IMR-90 (cell line): ENCODE data around the gene KIF18B. TPM values are rescaled to one million over a fixed set of nuclear protein-coding genes. Genes with fewer than 3 reads are reported as not detected.

ENCODE experiments used
- ATAC-seq: fragments of 200-7000 bp; cut with Tn5 transposase; 2 replicates; pipeline ENCODE4 v1.9.1; 2020; ENCODE audit warnings: low read depth, mild to moderate bottlenecking, moderate library complexity
- BruUV-seq: library from RNA; stranded (reverse); fragments of 400-500 nt; replicated peaks from 2 replicates; lab custom pipeline; 2021; lab: Mats Ljungman, UMichigan
- CTCF ChIA-PET: fragments of 300-600 bp; formaldehyde crosslinking; extraction: SDS; loops from one replicate; lab custom pipeline; 2021; ENCODE audit warnings: antibody characterized with exemption; lab: Yijun Ruan, JAX
- POLR2A ChIA-PET: fragments of 300-600 bp; sonication (Branson Sonifier 250); formaldehyde crosslinking; loops from one replicate; lab custom pipeline; 2022; ENCODE audit warnings: antibody characterized with exemption; ENCODE audit not compliant: unreplicated experiment; lab: Charles Lee
- DNase-seq: peaks from one replicate; pipeline ENCODE4 v3.0.0; 2013
- H2AFZ ChIP-seq: replicated peaks from 2 replicates; pipeline ENCODE3; 2013; ENCODE audit warnings: low read length, mild to moderate bottlenecking; ENCODE audit not compliant: poor library complexity
- H2AK5ac ChIP-seq: 2 replicates; pipeline ENCODE4 v1.6.1; 2013; ENCODE audit warnings: low read depth, low read length, inconsistent platforms
- H2AK9ac ChIP-seq: replicated peaks from 2 replicates; pipeline ENCODE3; 2013; ENCODE audit warnings: mild to moderate bottlenecking, low read depth, low read length, moderate library complexity; ENCODE audit not compliant: poor library complexity
- H2BK120ac ChIP-seq: 2 replicates; pipeline ENCODE4 v1.6.1; 2013; ENCODE audit warnings: low read depth, low read length, inconsistent platforms
- H2BK15ac ChIP-seq: 3 replicates; pipeline ENCODE4 v1.6.1; 2013; ENCODE audit warnings: low read depth, low read length, inconsistent platforms
- H2BK20ac ChIP-seq: 2 replicates; pipeline ENCODE4 v1.6.1; 2013; ENCODE audit warnings: low read depth, mild to moderate bottlenecking, inconsistent platforms, low read length, moderate library complexity
- H2BK5ac ChIP-seq: 2 replicates; pipeline ENCODE4 v1.6.1; 2013; ENCODE audit warnings: mild to moderate bottlenecking, low read depth, low read length, inconsistent platforms; ENCODE audit not compliant: poor library complexity, severe bottlenecking
- H3K14ac ChIP-seq: replicated peaks from 2 replicates; pipeline ENCODE4 v1.6.1; 2013; ENCODE audit warnings: low read depth, low read length, inconsistent platforms
- H3K18ac ChIP-seq: 2 replicates; pipeline ENCODE4 v1.6.1; 2013; ENCODE audit warnings: low read depth, low read length, control low read depth
- H3K23ac ChIP-seq: 2 replicates; pipeline ENCODE4 v1.6.1; 2013; ENCODE audit warnings: low read depth, low read length, inconsistent platforms
- H3K27ac ChIP-seq: 2 replicates; pipeline ENCODE4 v1.5.1; 2013; ENCODE audit warnings: mild to moderate bottlenecking, control low read depth, low read length; ENCODE audit not compliant: insufficient read depth
- H3K27me3 ChIP-seq: 2 replicates; pipeline ENCODE4 v1.6.1; 2013; ENCODE audit warnings: low read length; ENCODE audit not compliant: control insufficient read depth, insufficient read depth
- H3K36me3 ChIP-seq: 2 replicates; pipeline ENCODE4 v1.6.1; 2013; ENCODE audit warnings: low read length, mixed read lengths; ENCODE audit not compliant: control insufficient read depth, insufficient read depth
- H3K4ac ChIP-seq: 2 replicates; pipeline ENCODE4 v1.6.1; 2013; ENCODE audit warnings: low read depth, low read length, inconsistent platforms
- H3K4me1 ChIP-seq: 2 replicates; pipeline ENCODE4 v1.6.1; 2013; ENCODE audit warnings: low read length, mixed read lengths; ENCODE audit not compliant: control insufficient read depth, insufficient read depth
- H3K4me2 ChIP-seq: 2 replicates; pipeline ENCODE4 v1.6.1; 2013; ENCODE audit warnings: low read depth, mild to moderate bottlenecking, control low read depth, low read length, moderate library complexity
- H3K4me3 ChIP-seq: 2 replicates; pipeline ENCODE4 v1.5.1; 2013; ENCODE audit warnings: low read depth, mild to moderate bottlenecking, control low read depth, low read length, moderate library complexity; ENCODE audit not compliant: insufficient read depth
- H3K56ac ChIP-seq: 2 replicates; pipeline ENCODE4 v1.6.1; 2013; ENCODE audit warnings: low read length, inconsistent platforms; ENCODE audit not compliant: insufficient read depth; ENCODE audit errors: extremely low read depth
- H3K79me1 ChIP-seq, 2 experiments: 2 replicates each; pipeline ENCODE4 v1.6.1; 2013; ENCODE audit warnings: low read length in 2 of 2, inconsistent platforms in 1 of 2, low read depth in 1 of 2
- H3K9ac ChIP-seq: 2 replicates; pipeline ENCODE4 v1.6.1; 2013; ENCODE audit warnings: low read depth, low read length, control low read depth
- H3K9me1 ChIP-seq: 2 replicates; pipeline ENCODE4 v1.6.1; 2013; ENCODE audit warnings: low read length, inconsistent platforms; ENCODE audit not compliant: insufficient read depth
- H3K9me3 ChIP-seq: 2 replicates; pipeline ENCODE4 v1.6.1; 2013; ENCODE audit warnings: low read length; ENCODE audit not compliant: control insufficient read depth, insufficient read depth
- H4K20me1 ChIP-seq: 2 replicates; pipeline ENCODE4 v1.6.1; 2013; ENCODE audit warnings: low read length, inconsistent platforms; ENCODE audit not compliant: insufficient read depth
- H4K5ac ChIP-seq: 2 replicates; pipeline ENCODE4 v1.6.1; 2013; ENCODE audit warnings: mild to moderate bottlenecking, low read depth, low read length, control low read depth
- H4K8ac ChIP-seq, 2 experiments: 2 replicates each; pipeline ENCODE4 v1.6.1; 2013; ENCODE audit warnings: low read depth in 2 of 2, low read length in 2 of 2, control low read depth in 1 of 2, inconsistent platforms in 1 of 2
- H4K91ac ChIP-seq: 2 replicates; pipeline ENCODE4 v1.6.1; 2013; ENCODE audit warnings: low read depth, low read length, inconsistent platforms; ENCODE audit not compliant: insufficient read depth
- BHLHE40 ChIP-seq: fragments of 150-350 bp; IDR thresholded peaks from 2 replicates; pipeline ENCODE4 v1.6.1; 2016; ENCODE audit warnings: mild to moderate bottlenecking, low read depth, low read length
- CEBPB ChIP-seq: IDR thresholded peaks from 2 replicates; pipeline ENCODE4 v1.6.1; 2012; ENCODE audit warnings: low read depth, low read length, improper control_type of control experiment
- CHD1 ChIP-seq: IDR thresholded peaks from 2 replicates; pipeline ENCODE4 v1.6.1; 2012; ENCODE audit warnings: low read depth, low read length, improper control_type of control experiment
- FOS ChIP-seq: fragments of 150-350 bp; IDR thresholded peaks from 2 replicates; pipeline ENCODE4 v1.6.1; 2016; ENCODE audit warnings: low read depth, low read length
- MAFK ChIP-seq: IDR thresholded peaks from 2 replicates; pipeline ENCODE4 v1.6.1; 2012; ENCODE audit warnings: low read depth, low read length, improper control_type of control experiment
- MAZ ChIP-seq: IDR thresholded peaks from 2 replicates; pipeline ENCODE4 v1.6.1; 2012; ENCODE audit warnings: low read depth, mild to moderate bottlenecking, low read length, improper control_type of control experiment, moderate library complexity, borderline replicate concordance
- MXI1 ChIP-seq: IDR thresholded peaks from 2 replicates; pipeline ENCODE4 v1.6.1; 2012; ENCODE audit warnings: low read depth, mild to moderate bottlenecking, low read length, moderate library complexity, borderline replicate concordance
- NFE2L2 ChIP-seq: fragments of 150-350 bp; IDR thresholded peaks from 2 replicates; pipeline ENCODE4 v1.6.1; 2016; ENCODE audit warnings: low read depth, mild to moderate bottlenecking, low read length
- POLR2A ChIP-seq: IDR thresholded peaks from 2 replicates; pipeline ENCODE4 v1.6.1; 2012; ENCODE audit warnings: mild to moderate bottlenecking, low read depth, low read length
- RAD21 ChIP-seq: IDR thresholded peaks from 2 replicates; pipeline ENCODE4 v1.6.1; 2012; ENCODE audit warnings: low read length, improper control_type of control experiment
- RCOR1 ChIP-seq: IDR thresholded peaks from 2 replicates; pipeline ENCODE4 v1.6.1; 2012; ENCODE audit warnings: mild to moderate bottlenecking, low read length, improper control_type of control experiment; ENCODE audit not compliant: insufficient replicate concordance
- RFX5 ChIP-seq: IDR thresholded peaks from 2 replicates; pipeline ENCODE4 v1.8.0; 2012; ENCODE audit warnings: low read depth, mild to moderate bottlenecking, low read length, moderate library complexity
- SMC3 ChIP-seq: fragments of 150-350 bp; IDR thresholded peaks from 2 replicates; pipeline ENCODE4 v1.6.1; 2016; ENCODE audit warnings: low read depth, mild to moderate bottlenecking, antibody characterized with exemption, low read length, moderate library complexity
- WGBS, 2 experiments: methylation state at CpG; one replicate each; pipeline versions ENCODE4 v1.1.5 to v1.1.7; 2013; ENCODE audit warnings: missing lambda C conversion rate in 2 of 2; ENCODE audit not compliant: insufficient read length in 1 of 2; ENCODE audit errors: extremely low coverage in 2 of 2; 5-methylcytosine and 5-hydroxymethylcytosine counted together
- dilution Hi-C: fragments of 300-500 bp; cut with HindIII; formaldehyde crosslinking; loops from one replicate; pipeline ENCODE4 v1.14.3; 2018; ENCODE audit warnings: low sequenced_read_pairs; ENCODE audit not compliant: unreplicated experiment
- in situ Hi-C: fragments of 300-500 bp; cut with MboI; formaldehyde crosslinking; loops from 3 replicates; pipeline ENCODE4 v1.14.3; 2019; ENCODE audit warnings: low sequenced_read_pairs, inconsistent platforms, mixed read lengths
- intact Hi-C: fragments of 100-400 bp; cut with micrococcal nuclease; formaldehyde crosslinking; loops from 2 replicates; pipeline ENCODE4 v1.10.0; 2022
- polyA plus RNA-seq, 3 experiments: library from polyadenylated mRNA; depleted of rRNA; stranded (reverse); fragments of >200 nt; gene quantifications; 2 replicates each; pipeline ENCODE4 v1.2.3, GENCODE V29; 2012; ENCODE audit warnings: low replicate concordance in 1 of 3
- total RNA-seq: library from RNA; depleted of rRNA; stranded (reverse); fragments of >200 nt; gene quantifications from 2 replicates; pipeline ENCODE4 v1.2.3, GENCODE V29; 2012
- TF ChIP-seq, protein P1 (sequence below): conservative IDR thresholded peaks from 2 replicates; pipeline ENCODE4 v1.5.1; 2012; ENCODE audit warnings: mild to moderate bottlenecking, low read depth, low read length, improper control_type of control experiment
- TF ChIP-seq, protein P2 (sequence below): fragments of 150-350 bp; IDR thresholded peaks from 2 replicates; pipeline ENCODE4 v1.6.1; 2016; ENCODE audit warnings: low read depth, mild to moderate bottlenecking, low read length, moderate library complexity, borderline replicate concordance
- TF ChIP-seq, protein P3 (sequence below): fragments of 150-350 bp; IDR thresholded peaks from 2 replicates; pipeline ENCODE4 v1.6.1; 2017; ENCODE audit warnings: mild to moderate bottlenecking, antibody characterized with exemption, low read length, low read depth

Gene KIF18B
- total and polyA plus RNA-seq, 2 of the 4 experiments (the other 2 are of a cell fraction), result 1.3 to 16.0 TPM

DNA sequence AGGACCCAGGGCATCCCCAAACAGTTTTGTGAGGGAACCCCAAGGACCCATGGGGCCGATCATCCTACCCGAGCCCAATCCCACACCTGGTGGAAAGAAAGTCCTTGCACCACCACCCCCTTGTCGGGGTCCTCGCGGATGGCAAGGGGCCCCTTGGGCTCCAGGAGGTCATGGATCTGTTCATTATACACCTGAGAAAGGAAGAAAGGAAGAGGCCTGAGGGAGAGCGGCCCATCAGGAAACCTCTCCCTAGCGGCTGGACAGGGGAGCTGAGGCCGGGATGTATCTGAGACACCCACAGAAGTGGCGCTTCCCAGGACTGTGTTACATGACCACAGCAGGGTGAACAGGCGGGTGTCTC lies 12.8 kb downstream of the KIF18B start:
- Histone ChIP-seq H3K4ac (no peak overlapping the region), H2BK15ac (no peak overlapping the region), H3K14ac (no peak overlapping the region), H3K4me2 (no peak overlapping the region), H2AFZ (no peak overlapping the region), H3K4me3 (no peak overlapping the region), H3K18ac (no peak overlapping the region), H4K8ac (no peak overlapping the region), H4K5ac (no peak overlapping the region), H2BK120ac (no peak overlapping the region), H3K9ac (no peak overlapping the region), H3K36me3 (peaks cover 2% of the 10 kb centered on the region; the same call in 1 of the 2 replicates), H2BK5ac (no peak overlapping the region), H3K23ac (no peak overlapping the region), H2BK20ac (no peak overlapping the region), H3K79me1 (peaks cover 19 to 31% of the 10 kb centered on the region in 2 experiments), H3K27ac (no peak overlapping the region), H3K9me1 (no peaks in the 10 kb centered on the region; the same call in 1 of the 2 replicates), H3K56ac (no peak overlapping the region), H2AK9ac (peak overlapping the region; percentile 70), H3K4me1 (no peaks in the 10 kb centered on the region), H3K9me3 (no peaks in the 10 kb centered on the region), H4K91ac (no peak overlapping the region), H4K20me1 (no peaks in the 10 kb centered on the region; the same call in 1 of the 2 replicates), H2AK5ac (no peak overlapping the region), H3K27me3 (no peaks in the 10 kb centered on the region)
- dilution Hi-C loops (no loop called here), in situ Hi-C loops (no loop called here), intact Hi-C loops (no loop called here)
- ChIA-PET POLR2A (no interaction called here), CTCF (no interaction called here)
- TF ChIP-seq RAD21 (no peak), RFX5 (no peak), CHD1 (no peak), RCOR1 (no peak), MXI1 (no peak), NFE2L2 (no peak), POLR2A (no peak), BHLHE40 (no peak), SMC3 (no peak), FOS (no peak), CEBPB (no peak), MAZ (no peak), MAFK (no peak)
- TF ChIP-seq, protein P1, sequence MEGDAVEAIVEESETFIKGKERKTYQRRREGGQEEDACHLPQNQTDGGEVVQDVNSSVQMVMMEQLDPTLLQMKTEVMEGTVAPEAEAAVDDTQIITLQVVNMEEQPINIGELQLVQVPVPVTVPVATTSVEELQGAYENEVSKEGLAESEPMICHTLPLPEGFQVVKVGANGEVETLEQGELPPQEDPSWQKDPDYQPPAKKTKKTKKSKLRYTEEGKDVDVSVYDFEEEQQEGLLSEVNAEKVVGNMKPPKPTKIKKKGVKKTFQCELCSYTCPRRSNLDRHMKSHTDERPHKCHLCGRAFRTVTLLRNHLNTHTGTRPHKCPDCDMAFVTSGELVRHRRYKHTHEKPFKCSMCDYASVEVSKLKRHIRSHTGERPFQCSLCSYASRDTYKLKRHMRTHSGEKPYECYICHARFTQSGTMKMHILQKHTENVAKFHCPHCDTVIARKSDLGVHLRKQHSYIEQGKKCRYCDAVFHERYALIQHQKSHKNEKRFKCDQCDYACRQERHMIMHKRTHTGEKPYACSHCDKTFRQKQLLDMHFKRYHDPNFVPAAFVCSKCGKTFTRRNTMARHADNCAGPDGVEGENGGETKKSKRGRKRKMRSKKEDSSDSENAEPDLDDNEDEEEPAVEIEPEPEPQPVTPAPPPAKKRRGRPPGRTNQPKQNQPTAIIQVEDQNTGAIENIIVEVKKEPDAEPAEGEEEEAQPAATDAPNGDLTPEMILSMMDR, result no peak
- TF ChIP-seq, protein P2, sequence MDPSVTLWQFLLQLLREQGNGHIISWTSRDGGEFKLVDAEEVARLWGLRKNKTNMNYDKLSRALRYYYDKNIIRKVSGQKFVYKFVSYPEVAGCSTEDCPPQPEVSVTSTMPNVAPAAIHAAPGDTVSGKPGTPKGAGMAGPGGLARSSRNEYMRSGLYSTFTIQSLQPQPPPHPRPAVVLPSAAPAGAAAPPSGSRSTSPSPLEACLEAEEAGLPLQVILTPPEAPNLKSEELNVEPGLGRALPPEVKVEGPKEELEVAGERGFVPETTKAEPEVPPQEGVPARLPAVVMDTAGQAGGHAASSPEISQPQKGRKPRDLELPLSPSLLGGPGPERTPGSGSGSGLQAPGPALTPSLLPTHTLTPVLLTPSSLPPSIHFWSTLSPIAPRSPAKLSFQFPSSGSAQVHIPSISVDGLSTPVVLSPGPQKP, result no peak
- TF ChIP-seq, protein P3, sequence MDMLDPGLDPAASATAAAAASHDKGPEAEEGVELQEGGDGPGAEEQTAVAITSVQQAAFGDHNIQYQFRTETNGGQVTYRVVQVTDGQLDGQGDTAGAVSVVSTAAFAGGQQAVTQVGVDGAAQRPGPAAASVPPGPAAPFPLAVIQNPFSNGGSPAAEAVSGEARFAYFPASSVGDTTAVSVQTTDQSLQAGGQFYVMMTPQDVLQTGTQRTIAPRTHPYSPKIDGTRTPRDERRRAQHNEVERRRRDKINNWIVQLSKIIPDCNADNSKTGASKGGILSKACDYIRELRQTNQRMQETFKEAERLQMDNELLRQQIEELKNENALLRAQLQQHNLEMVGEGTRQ, result no peak
- WGBS, 2 experiments, result 97% methylated on average over 4 of the region's 10 CpGs; no CpG with 5 or more reads in 1 of the 2 experiments
- no peak for DNase-seq
- BruUV-seq, result no TSS peak
- no peak for ATAC-seq
